GM23248 (cell line): Measurements from ENCODE around the gene HMCN1.

Experiments used
- EZH2 ChIP-seq: fragments of 200-600 bp; sonication (generic); IDR thresholded peaks from 2 replicates; pipeline ENCODE4 v1.6.1; 2018; ENCODE audit warnings: antibody characterized with exemption, mild to moderate bottlenecking; ENCODE audit not compliant: insufficient read depth, poor library complexity, severe bottlenecking
- EZH2phosphoT487 ChIP-seq: fragments of 200-600 bp; sonication (generic); IDR thresholded peaks from 2 replicates; pipeline ENCODE4 v1.6.1; 2018; ENCODE audit warnings: antibody characterized with exemption, moderate library complexity, mild to moderate bottlenecking, low read depth; ENCODE audit not compliant: insufficient read depth

DNA sequence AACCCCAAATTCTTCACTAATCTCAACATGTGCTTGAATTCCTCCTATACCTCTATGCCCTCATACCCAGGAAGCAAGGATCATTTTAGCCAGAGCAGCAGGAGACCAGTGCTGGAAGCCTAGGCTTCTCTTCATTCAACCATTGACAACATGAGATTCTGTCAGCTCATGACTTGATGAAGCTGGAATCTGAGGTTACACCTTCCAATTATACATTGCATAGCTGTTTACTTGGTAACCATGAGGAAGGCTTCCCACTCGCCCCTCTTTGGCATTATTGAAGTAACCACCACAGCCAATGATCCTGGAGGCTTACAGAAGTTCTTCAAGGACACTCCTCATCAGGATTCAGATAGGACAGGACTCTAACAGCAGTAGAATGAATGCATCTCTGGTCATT lies 480.6 kb downstream of the HMCN1 start:
- TF ChIP-seq EZH2: no peak
- no peak for TF ChIP-seq EZH2phosphoT487
